ENCODE results near the gene C17orf67. TPM values are rescaled to one million over a fixed set of nuclear protein-coding genes. Genes with fewer than 3 reads are reported as not detected.

C17orf67 gene
- total and polyA plus RNA-seq, 2 experiments from 2014 or later, result 1.2 to 1.3 TPM

GRCh38 chr17:56806949-56807348, 26.8 kb downstream of the C17orf67 start:
- Histone ChIP-seq H3K9me3 (ENCODE audit: low read depth) (no peaks in the 10 kb centered on the region), H3K4me1 (ENCODE audit: insufficient read depth) (no peaks in the 10 kb centered on the region), H3F3A (ENCODE audit: insufficient read depth) (no peaks in the 10 kb centered on the region), H3K9me2 (ENCODE audit: insufficient read depth) (no peaks in the 10 kb centered on the region), H3K27me3 (replicated peaks; ENCODE audit: insufficient read depth) (no peaks in the 10 kb centered on the region), H3K9ac (no peak overlapping the region), H4K20me1 (ENCODE audit: insufficient read depth) (no peaks in the 10 kb centered on the region), H3K27ac (no peak overlapping the region), H3K4me3 (no peak overlapping the region), H3K36me3 (ENCODE audit: low read depth) (no peaks in the 10 kb centered on the region), H3K79me2 (ENCODE audit: insufficient read depth) (no peaks in the 10 kb centered on the region), H3K4me2 (ENCODE audit: unreplicated experiment) (no peak overlapping the region), H2AFZ (no peak overlapping the region)
- in situ Hi-C loops (cut with MboI), result no loop called here
- 92 to 94% methylated on average over 4 of the region's 4 CpGs for WGBS, 2 experiments (ENCODE audit: low coverage in 1 of 2, low lambda C conversion rate in 2 of 2, missing lambda C conversion rate in 2 of 2)
- DNase-seq, result no peak
- TF ChIP-seq EZH2phosphoT487 (IDR thresholded peaks at IDR 0.05; ENCODE audit: insufficient read depth, low read depth) (no peak), EZH2 (IDR thresholded peaks at IDR 0.05; ENCODE audit: insufficient read depth, poor library complexity, severe bottlenecking) (no peak)

DNA sequence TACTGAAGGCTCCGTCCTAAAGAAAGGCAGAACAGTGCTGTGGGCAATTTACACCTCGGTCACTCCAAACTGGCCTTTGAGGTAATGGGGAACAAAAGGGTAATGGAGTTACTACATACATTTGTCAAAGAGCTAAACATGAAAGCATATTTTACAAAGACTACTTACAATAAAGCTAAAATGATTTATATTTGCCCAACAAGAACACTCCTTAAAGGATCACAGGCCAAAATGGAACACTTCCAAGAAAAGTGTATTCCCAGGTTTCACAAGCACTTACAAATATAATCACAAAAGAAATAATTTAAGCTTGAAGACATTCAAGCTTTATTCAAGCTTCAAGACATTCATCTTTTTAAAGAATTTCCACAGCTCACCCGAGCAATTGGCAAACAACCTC, 29.3 kb downstream of the C17orf67 start:
- H3K4me1 ChIP-seq (ENCODE audit: insufficient read depth), result no peaks in the 10 kb centered on the region
- no peaks in the 10 kb centered on the region for H3K79me2 ChIP-seq (ENCODE audit: insufficient read depth)
- no peak overlapping the region for H3K4me2 ChIP-seq (ENCODE audit: unreplicated experiment)
- H3K36me3 ChIP-seq (ENCODE audit: low read depth), result no peaks in the 10 kb centered on the region
- WGBS, 2 experiments (ENCODE audit: low coverage in 1 of 2, low lambda C conversion rate in 2 of 2, missing lambda C conversion rate in 2 of 2), result 93 to 94% methylated on average over 3 of the region's 3 CpGs
- H3K27me3 ChIP-seq (replicated peaks; ENCODE audit: insufficient read depth), result no peaks in the 10 kb centered on the region
- no peaks in the 10 kb centered on the region for H3F3A ChIP-seq (ENCODE audit: insufficient read depth)
- no peak for TF ChIP-seq EZH2phosphoT487 (IDR thresholded peaks at IDR 0.05; ENCODE audit: insufficient read depth, low read depth)
- no peak for TF ChIP-seq EZH2 (IDR thresholded peaks at IDR 0.05; ENCODE audit: insufficient read depth, poor library complexity, severe bottlenecking)
- no peak overlapping the region for H3K4me3 ChIP-seq
- no peaks in the 10 kb centered on the region for H4K20me1 ChIP-seq (ENCODE audit: insufficient read depth)
- H3K27ac ChIP-seq, result no peak overlapping the region
- no peaks in the 10 kb centered on the region for H3K9me2 ChIP-seq (ENCODE audit: insufficient read depth)
- in situ Hi-C loops (cut with MboI), result no loop called here
- DNase-seq, result no peak
- H3K9ac ChIP-seq, result no peak overlapping the region
- no peaks in the 10 kb centered on the region for H3K9me3 ChIP-seq (ENCODE audit: low read depth)
- H2AFZ ChIP-seq, result no peak overlapping the region

DNA sequence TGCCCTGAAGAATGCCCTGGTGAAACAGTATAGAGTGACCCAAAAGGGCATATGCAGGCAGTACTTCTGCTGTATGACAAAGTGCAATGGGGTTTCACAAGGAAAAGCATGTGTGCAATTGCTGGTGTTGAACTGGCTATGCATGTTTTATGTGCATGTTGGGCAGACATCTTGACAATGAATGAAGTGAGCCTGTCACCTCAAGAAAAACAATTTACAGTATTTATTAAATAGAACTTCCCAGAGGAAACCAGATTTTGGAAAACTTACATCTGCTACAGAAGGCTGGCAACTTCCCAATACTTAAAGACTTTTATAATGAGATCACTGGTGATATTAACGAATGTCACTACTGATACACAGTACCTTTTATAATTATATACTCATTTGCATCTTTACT, 30.6 kb downstream of the C17orf67 start:
- Histone ChIP-seq H3K9ac (no peak overlapping the region), H3K27me3 (replicated peaks; ENCODE audit: insufficient read depth) (no peaks in the 10 kb centered on the region), H3K4me2 (ENCODE audit: unreplicated experiment) (no peak overlapping the region), H3K79me2 (ENCODE audit: insufficient read depth) (no peaks in the 10 kb centered on the region), H3K4me1 (ENCODE audit: insufficient read depth) (no peaks in the 10 kb centered on the region), H3K36me3 (ENCODE audit: low read depth) (no peaks in the 10 kb centered on the region), H3K27ac (no peak overlapping the region), H4K20me1 (ENCODE audit: insufficient read depth) (no peaks in the 10 kb centered on the region), H3F3A (ENCODE audit: insufficient read depth) (no peaks in the 10 kb centered on the region), H3K4me3 (no peak overlapping the region), H2AFZ (no peak overlapping the region), H3K9me3 (ENCODE audit: low read depth) (no peaks in the 10 kb centered on the region), H3K9me2 (ENCODE audit: insufficient read depth) (no peaks in the 10 kb centered on the region)
- no peak for DNase-seq
- TF ChIP-seq EZH2phosphoT487 (IDR thresholded peaks at IDR 0.05; ENCODE audit: insufficient read depth, low read depth) (no peak), EZH2 (IDR thresholded peaks at IDR 0.05; ENCODE audit: insufficient read depth, poor library complexity, severe bottlenecking) (no peak)
- in situ Hi-C loops (cut with MboI), result no loop called here
- 58 to 62% methylated on average over 1 of the region's 1 CpG for WGBS, 2 experiments (ENCODE audit: low coverage in 1 of 2, low lambda C conversion rate in 2 of 2, missing lambda C conversion rate in 2 of 2)

- H3K27ac ChIP-seq, result no peak overlapping the region
- H3K4me2 ChIP-seq (ENCODE audit: unreplicated experiment), result no peak overlapping the region
- H3K79me2 ChIP-seq (ENCODE audit: insufficient read depth), result no peaks in the 10 kb centered on the region
- TF ChIP-seq EZH2phosphoT487 (IDR thresholded peaks at IDR 0.05; ENCODE audit: insufficient read depth, low read depth), result no peak
- no peak for TF ChIP-seq EZH2 (IDR thresholded peaks at IDR 0.05; ENCODE audit: insufficient read depth, poor library complexity, severe bottlenecking)
- H4K20me1 ChIP-seq (ENCODE audit: insufficient read depth), result no peaks in the 10 kb centered on the region
- no peaks in the 10 kb centered on the region for H3K9me3 ChIP-seq (ENCODE audit: low read depth)
- H3F3A ChIP-seq (ENCODE audit: insufficient read depth), result no peaks in the 10 kb centered on the region
- no peak for DNase-seq
- no peaks in the 10 kb centered on the region for H3K27me3 ChIP-seq (replicated peaks; ENCODE audit: insufficient read depth)
- no peaks in the 10 kb centered on the region for H3K4me1 ChIP-seq (ENCODE audit: insufficient read depth)
- H3K36me3 ChIP-seq (ENCODE audit: low read depth), result no peaks in the 10 kb centered on the region
- no peak overlapping the region for H2AFZ ChIP-seq
- WGBS, 2 experiments (ENCODE audit: low coverage in 1 of 2, low lambda C conversion rate in 2 of 2, missing lambda C conversion rate in 2 of 2), result 90 to 93% methylated on average over 4 of the region's 4 CpGs
- no peak overlapping the region for H3K4me3 ChIP-seq
- H3K9me2 ChIP-seq (ENCODE audit: insufficient read depth), result no peaks in the 10 kb centered on the region
- H3K9ac ChIP-seq, result no peak overlapping the region
- in situ Hi-C loops (cut with MboI), result no loop called here
Measured at GRCh38 chr17:56801459-56802178, 32.1 kb downstream of the C17orf67 start.
